HEK293 (cell line): ENCODE measurements around the gene USP27X.

Experiments used
- CTCF ChIA-PET: fragments of 350-600 bp; formaldehyde crosslinking; extraction: SDS; loops from one replicate; lab custom pipeline; 2021; ENCODE audit warnings: antibody characterized with exemption; lab: Yijun Ruan, JAX
- POLR2A ChIA-PET: fragments of 300-600 bp; formaldehyde crosslinking; extraction: SDS; loops from one replicate; lab custom pipeline; 2020; ENCODE audit warnings: antibody characterized with exemption, inconsistent platforms; lab: Yijun Ruan, JAX
- H3K27ac ChIP-seq: fragments of 200-500 bp; sonication (Bioruptor generic); 2 replicates; pipeline ENCODE4 v1.5.1; 2014; ENCODE audit warnings: low read depth, low read length, control low read depth, inconsistent platforms; ENCODE audit errors: extremely low read depth
- H3K36me3 ChIP-seq, 2 experiments: fragments of 200-500 bp in 1 of 2; sonication (Bioruptor generic) in 1 of 2; 1 replicate in 1 of 2; 2 replicates in 1 of 2; pipeline ENCODE4 v1.5.1; 2014 to 2017; ENCODE audit warnings: inconsistent platforms in 2 of 2, low read length in 2 of 2; ENCODE audit not compliant: control insufficient read depth in 2 of 2, insufficient read depth in 1 of 2
- H3K4me1 ChIP-seq: fragments of 200-500 bp; sonication (Bioruptor generic); 2 replicates; pipeline ENCODE4 v1.5.1; 2014; ENCODE audit warnings: mild to moderate bottlenecking, low read length, inconsistent platforms; ENCODE audit not compliant: control insufficient read depth, insufficient read depth
- H3K4me3 ChIP-seq: 2 replicates; pipeline ENCODE4 v1.5.1; 2011; ENCODE audit warnings: low read depth, mild to moderate bottlenecking, control low read depth, low read length, moderate library complexity
- H3K9me3 ChIP-seq: fragments of 200-500 bp; sonication (Bioruptor generic); 2 replicates; pipeline ENCODE4 v1.5.1; 2014; ENCODE audit warnings: low read depth, low read length, inconsistent platforms; ENCODE audit not compliant: control insufficient read depth, insufficient read depth
- GLI4 ChIP-seq: fragments of 450-650 bp; formaldehyde crosslinking; IDR thresholded peaks from 2 replicates; pipeline ENCODE4 v1.5.1; 2016; ENCODE audit warnings: missing biosample characterization, missing genetic modification characterization
- PRDM1 ChIP-seq: fragments of 450-650 bp; formaldehyde crosslinking; IDR thresholded peaks from 2 replicates; pipeline ENCODE4; 2016; ENCODE audit warnings: missing biosample characterization, missing genetic modification characterization
- ZFP69B ChIP-seq: fragments of 450-650 bp; formaldehyde crosslinking; IDR thresholded peaks from 2 replicates; pipeline ENCODE4 v1.5.1; 2016; ENCODE audit warnings: missing biosample characterization, missing genetic modification characterization
- ZNF169 ChIP-seq: fragments of 450-650 bp; formaldehyde crosslinking; IDR thresholded peaks from 2 replicates; pipeline ENCODE4 v1.5.1; 2016; ENCODE audit warnings: missing biosample characterization, missing genetic modification characterization
- ZNF501 ChIP-seq: fragments of 450-650 bp; formaldehyde crosslinking; IDR thresholded peaks from 2 replicates; pipeline ENCODE4 v1.5.1; 2016; ENCODE audit warnings: missing biosample characterization, missing genetic modification characterization
- ZNF548 ChIP-seq: fragments of 450-650 bp; formaldehyde crosslinking; IDR thresholded peaks from 2 replicates; pipeline ENCODE4 v1.5.1; 2016; ENCODE audit warnings: missing biosample characterization, missing genetic modification characterization
- ZNF610 ChIP-seq: fragments of 450-650 bp; formaldehyde crosslinking; IDR thresholded peaks from 2 replicates; pipeline ENCODE4 v1.5.1; 2016; ENCODE audit warnings: missing biosample characterization, missing genetic modification characterization, borderline replicate concordance
- ZSCAN30 ChIP-seq: fragments of 450-650 bp; IDR thresholded peaks from 2 replicates; pipeline ENCODE4 v1.5.1; 2018; ENCODE audit warnings: missing biosample characterization, mild to moderate bottlenecking, missing genetic modification characterization, moderate library complexity
- TF ChIP-seq, protein P1 (sequence below): fragments of 450-650 bp; formaldehyde crosslinking; IDR thresholded peaks from 2 replicates; pipeline ENCODE4 v1.5.0; 2017; ENCODE audit warnings: missing biosample characterization, missing genetic modification characterization, borderline replicate concordance
- TF ChIP-seq, protein P2 (sequence below): fragments of 450-650 bp; formaldehyde crosslinking; IDR thresholded peaks from 2 replicates; pipeline ENCODE4 v1.5.1; 2016; ENCODE audit warnings: missing biosample characterization, missing genetic modification characterization
- TF ChIP-seq, protein P3 (sequence below): fragments of 450-650 bp; formaldehyde crosslinking; IDR thresholded peaks from 2 replicates; pipeline ENCODE4 v1.5.1; 2016; ENCODE audit warnings: missing biosample characterization, missing genetic modification characterization, borderline replicate concordance

The USP27X gene

DNA sequence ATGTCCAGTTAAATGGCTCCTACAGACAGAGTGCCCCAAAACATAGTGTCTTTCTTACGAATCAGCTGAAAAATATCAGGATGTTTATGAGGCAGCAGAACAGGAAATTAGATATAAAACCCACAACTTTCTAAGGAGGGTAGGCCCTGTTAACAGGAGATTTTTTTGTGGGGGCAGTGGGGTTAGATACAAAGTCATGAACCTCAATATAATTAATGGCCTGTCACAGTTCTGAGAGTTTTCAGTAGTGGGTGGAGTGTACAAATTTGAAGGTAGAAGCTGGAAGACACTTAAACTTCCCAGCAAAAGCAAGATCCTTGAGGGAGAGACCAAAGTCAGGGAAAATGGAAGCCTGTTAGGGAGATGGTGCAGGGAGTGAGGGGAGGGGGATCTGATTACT, 32.8 kb upstream of the USP27X start:
- Histone ChIP-seq H3K27ac (no peak overlapping the region), H3K36me3 (no peaks in the 10 kb centered on the region), H3K4me1 (no peaks in the 10 kb centered on the region), H3K4me3 (no peak overlapping the region), H3K9me3 (no peaks in the 10 kb centered on the region)
- ChIA-PET POLR2A (no interaction called here), CTCF (interaction anchor here (0.5 to 1.9 kb wide), 2 partner anchors 253 to 656 kb away, joined by 4 read pairs; no protein-coding TSS in a partner anchor)
- no peak for TF ChIP-seq ZNF169
- no peak for TF ChIP-seq ZFP69B
- no peak for TF ChIP-seq ZNF548
- TF ChIP-seq, protein P1, sequence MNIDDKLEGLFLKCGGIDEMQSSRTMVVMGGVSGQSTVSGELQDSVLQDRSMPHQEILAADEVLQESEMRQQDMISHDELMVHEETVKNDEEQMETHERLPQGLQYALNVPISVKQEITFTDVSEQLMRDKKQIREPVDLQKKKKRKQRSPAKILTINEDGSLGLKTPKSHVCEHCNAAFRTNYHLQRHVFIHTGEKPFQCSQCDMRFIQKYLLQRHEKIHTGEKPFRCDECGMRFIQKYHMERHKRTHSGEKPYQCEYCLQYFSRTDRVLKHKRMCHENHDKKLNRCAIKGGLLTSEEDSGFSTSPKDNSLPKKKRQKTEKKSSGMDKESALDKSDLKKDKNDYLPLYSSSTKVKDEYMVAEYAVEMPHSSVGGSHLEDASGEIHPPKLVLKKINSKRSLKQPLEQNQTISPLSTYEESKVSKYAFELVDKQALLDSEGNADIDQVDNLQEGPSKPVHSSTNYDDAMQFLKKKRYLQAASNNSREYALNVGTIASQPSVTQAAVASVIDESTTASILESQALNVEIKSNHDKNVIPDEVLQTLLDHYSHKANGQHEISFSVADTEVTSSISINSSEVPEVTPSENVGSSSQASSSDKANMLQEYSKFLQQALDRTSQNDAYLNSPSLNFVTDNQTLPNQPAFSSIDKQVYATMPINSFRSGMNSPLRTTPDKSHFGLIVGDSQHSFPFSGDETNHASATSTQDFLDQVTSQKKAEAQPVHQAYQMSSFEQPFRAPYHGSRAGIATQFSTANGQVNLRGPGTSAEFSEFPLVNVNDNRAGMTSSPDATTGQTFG (tag by site-specific recombination) = no peak
- no peak for TF ChIP-seq GLI4 (tag by site-specific recombination)

DNA sequence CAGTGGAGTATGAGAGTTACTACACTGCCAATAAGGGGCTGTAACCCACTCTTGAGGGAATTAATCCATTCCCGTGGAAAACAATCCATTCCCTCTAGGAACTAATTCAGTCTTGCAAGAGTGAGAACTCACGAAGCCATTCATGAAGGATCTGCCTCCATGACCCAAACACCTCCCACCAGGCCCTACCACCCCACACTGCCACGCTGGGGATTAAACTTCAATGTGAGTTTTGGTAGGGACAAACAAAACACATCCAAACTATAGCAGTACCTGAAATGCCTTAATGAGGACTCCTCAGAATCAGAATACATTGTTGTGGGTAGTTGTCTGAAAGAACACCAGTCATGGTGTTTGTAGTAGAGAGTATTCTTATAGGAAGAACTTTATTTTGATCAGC, 31.0 kb upstream of the USP27X start:
- no peak overlapping the region for H3K27ac ChIP-seq
- ChIA-PET CTCF (interaction anchor here (1.8 kb wide), 1 partner anchor 9 kb away, joined by 9 read pairs; no protein-coding TSS in a partner anchor), POLR2A (no interaction called here)
- TF ChIP-seq, protein P2, sequence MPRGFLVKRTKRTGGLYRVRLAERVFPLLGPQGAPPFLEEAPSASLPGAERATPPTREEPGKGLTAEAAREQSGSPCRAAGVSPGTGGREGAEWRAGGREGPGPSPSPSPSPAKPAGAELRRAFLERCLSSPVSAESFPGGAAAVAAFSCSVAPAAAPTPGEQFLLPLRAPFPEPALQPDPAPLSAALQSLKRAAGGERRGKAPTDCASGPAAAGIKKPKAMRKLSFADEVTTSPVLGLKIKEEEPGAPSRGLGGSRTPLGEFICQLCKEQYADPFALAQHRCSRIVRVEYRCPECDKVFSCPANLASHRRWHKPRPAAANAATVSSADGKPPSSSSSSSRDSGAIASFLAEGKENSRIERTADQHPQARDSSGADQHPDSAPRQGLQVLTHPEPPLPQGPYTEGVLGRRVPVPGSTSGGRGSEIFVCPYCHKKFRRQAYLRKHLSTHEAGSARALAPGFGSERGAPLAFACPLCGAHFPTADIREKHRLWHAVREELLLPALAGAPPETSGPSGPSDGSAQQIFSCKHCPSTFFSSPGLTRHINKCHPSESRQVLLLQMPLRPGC (tag by site-specific recombination) = no peak
- no peak for TF ChIP-seq ZNF501 (tag by site-specific recombination)
- no peak overlapping the region for H3K4me3 ChIP-seq
- H3K4me1 ChIP-seq = no peaks in the 10 kb centered on the region
- no peaks in the 10 kb centered on the region for H3K9me3 ChIP-seq
- H3K36me3 ChIP-seq = no peaks in the 10 kb centered on the region

DNA sequence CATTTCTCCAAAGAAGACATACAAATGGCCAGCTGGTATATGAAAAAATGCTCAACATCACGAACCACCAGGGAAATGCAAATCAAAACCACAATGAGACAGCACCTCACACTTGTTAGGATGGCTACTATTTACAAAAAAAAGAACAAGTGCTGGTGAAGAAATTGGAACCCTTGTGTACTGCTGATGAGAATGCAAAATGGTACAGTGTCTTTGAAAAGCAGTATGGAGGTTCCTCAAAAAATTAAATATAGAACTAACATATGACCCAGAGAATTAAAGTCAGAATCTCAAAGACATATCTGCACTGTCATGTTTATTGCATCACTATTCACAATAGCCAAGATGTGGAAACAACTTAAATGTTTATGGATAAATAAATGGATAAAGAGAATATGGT, 29.3 kb upstream of the USP27X start:
- H3K36me3 ChIP-seq = no peaks in the 10 kb centered on the region
- H3K9me3 ChIP-seq = no peaks in the 10 kb centered on the region
- ChIA-PET POLR2A (no interaction called here), CTCF (interaction anchor here (0.9 kb wide), 1 partner anchor 11 kb away, joined by 4 read pairs; no protein-coding TSS in a partner anchor)
- TF ChIP-seq, protein P3, sequence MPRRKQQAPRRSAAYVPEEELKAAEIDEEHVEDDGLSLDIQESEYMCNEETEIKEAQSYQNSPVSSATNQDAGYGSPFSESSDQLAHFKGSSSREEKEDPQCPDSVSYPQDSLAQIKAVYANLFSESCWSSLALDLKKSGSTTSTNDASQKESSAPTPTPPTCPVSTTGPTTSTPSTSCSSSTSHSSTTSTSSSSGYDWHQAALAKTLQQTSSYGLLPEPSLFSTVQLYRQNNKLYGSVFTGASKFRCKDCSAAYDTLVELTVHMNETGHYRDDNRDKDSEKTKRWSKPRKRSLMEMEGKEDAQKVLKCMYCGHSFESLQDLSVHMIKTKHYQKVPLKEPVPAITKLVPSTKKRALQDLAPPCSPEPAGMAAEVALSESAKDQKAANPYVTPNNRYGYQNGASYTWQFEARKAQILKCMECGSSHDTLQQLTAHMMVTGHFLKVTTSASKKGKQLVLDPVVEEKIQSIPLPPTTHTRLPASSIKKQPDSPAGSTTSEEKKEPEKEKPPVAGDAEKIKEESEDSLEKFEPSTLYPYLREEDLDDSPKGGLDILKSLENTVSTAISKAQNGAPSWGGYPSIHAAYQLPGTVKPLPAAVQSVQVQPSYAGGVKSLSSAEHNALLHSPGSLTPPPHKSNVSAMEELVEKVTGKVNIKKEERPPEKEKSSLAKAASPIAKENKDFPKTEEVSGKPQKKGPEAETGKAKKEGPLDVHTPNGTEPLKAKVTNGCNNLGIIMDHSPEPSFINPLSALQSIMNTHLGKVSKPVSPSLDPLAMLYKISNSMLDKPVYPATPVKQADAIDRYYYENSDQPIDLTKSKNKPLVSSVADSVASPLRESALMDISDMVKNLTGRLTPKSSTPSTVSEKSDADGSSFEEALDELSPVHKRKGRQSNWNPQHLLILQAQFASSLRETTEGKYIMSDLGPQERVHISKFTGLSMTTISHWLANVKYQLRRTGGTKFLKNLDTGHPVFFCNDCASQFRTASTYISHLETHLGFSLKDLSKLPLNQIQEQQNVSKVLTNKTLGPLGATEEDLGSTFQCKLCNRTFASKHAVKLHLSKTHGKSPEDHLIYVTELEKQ (tag by site-specific recombination) = no peak
- TF ChIP-seq ZNF610 (tag by site-specific recombination) (no peak), ZSCAN30 (no peak), PRDM1 (no peak)
- H3K4me3 ChIP-seq = no peak overlapping the region
- H3K4me1 ChIP-seq = no peaks in the 10 kb centered on the region
- no peak overlapping the region for H3K27ac ChIP-seq
